SJCRH30 (cell line): ENCODE data around the gene CYP26A1. TPM values are rescaled to one million over a fixed set of nuclear protein-coding genes. Genes with fewer than 3 reads are reported as not detected.
A peak's percentile ranks its signal among the peaks of the same experiment; 100 is the strongest.

ENCODE experiments used
- DNase-seq, 2 experiments: peaks; one replicate each; pipeline ENCODE4 v3.0.0-alpha.2; 2015 to 2020
- H3K27ac ChIP-seq: fragments of 250-450 bp; sonication (Bioruptor Pico); 2 replicates; pipeline ENCODE4 v1.5.1; 2020; ENCODE audit warnings: mild to moderate bottlenecking, moderate library complexity
- H3K27me3 ChIP-seq: fragments of 250-450 bp; sonication (Bioruptor Pico); 2 replicates; pipeline ENCODE4 v1.5.1; 2020; ENCODE audit warnings: mild to moderate bottlenecking, moderate library complexity
- H3K36me3 ChIP-seq: fragments of 250-450 bp; sonication (Bioruptor Pico); 2 replicates; pipeline ENCODE4 v1.5.1; 2020; ENCODE audit warnings: mild to moderate bottlenecking, moderate library complexity
- H3K4me1 ChIP-seq: fragments of 250-450 bp; sonication (Bioruptor Pico); 2 replicates; pipeline ENCODE4 v1.5.1; 2020; ENCODE audit warnings: mild to moderate bottlenecking, moderate library complexity
- H3K4me3 ChIP-seq: fragments of 250-450 bp; sonication (Bioruptor Pico); 2 replicates; pipeline ENCODE4 v1.5.1; 2020; ENCODE audit warnings: mild to moderate bottlenecking, moderate library complexity
- H3K9me3 ChIP-seq: fragments of 250-450 bp; sonication (Bioruptor Pico); replicated peaks from 2 replicates; pipeline ENCODE4 v1.5.1; 2020; ENCODE audit warnings: mild to moderate bottlenecking, moderate library complexity
- total RNA-seq: library from RNA; depleted of rRNA; stranded (reverse); fragments of >200 nt; shearing (Covaris generic); gene quantifications from 2 replicates; pipeline ENCODE4 v1.2.3, GENCODE V29; 2014

The CYP26A1 gene
- total RNA-seq, 1 experiment from 2014 or later: not detected

DNA sequence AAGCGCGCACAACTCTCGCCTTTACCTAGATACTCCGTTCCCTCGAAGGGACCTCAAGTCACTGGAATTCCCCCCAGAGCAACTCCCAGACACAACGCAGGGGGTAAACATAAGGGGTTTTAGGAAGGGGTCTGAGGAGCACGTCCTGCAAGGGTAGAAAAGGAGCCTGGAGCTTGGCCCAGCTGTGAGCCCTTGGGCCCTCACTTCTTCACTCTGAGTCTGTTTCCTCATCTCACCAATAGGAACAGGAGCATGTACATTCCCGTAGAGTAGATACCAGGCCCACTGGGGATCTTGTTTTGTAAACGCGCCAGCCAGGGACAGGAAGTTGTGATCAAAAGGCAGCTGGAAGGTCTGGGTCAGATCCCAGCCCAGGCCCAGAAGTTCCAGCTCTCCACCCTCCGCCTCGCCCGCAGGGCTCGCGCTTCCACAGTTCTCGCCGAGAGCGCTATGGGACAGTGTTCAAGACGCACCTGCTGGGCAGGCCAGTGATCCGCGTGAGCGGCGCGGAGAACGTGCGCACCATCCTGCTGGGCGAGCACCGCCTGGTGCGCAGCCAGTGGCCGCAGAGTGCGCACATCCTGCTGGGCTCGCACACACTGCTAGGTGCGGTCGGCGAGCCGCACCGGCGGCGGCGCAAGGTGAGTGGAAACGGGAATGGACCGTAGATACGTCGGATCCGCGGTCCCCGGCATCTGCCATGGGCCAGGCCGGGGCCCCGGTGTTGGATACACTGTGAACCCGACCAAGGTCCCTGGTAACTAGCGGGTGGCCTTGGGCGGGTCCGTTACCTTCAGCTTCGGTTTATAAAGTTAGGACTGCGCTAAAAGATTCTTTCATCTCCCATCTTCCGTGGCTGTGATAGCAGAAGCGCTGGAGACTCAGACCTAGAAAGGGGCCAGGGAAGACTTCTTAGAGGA, 11.8 kb upstream of the CYP26A1 start:
- Histone ChIP-seq H3K4me1 (peaks cover 3% of the 10 kb centered on the region; the same call in 1 of the 2 replicates), H3K36me3 (no peaks in the 10 kb centered on the region), H3K27ac (no peak overlapping the region), H3K4me3 (no peak overlapping the region), H3K9me3 (no peaks in the 10 kb centered on the region), H3K27me3 (no peaks in the 10 kb centered on the region)
- DNase-seq: no peak

DNA sequence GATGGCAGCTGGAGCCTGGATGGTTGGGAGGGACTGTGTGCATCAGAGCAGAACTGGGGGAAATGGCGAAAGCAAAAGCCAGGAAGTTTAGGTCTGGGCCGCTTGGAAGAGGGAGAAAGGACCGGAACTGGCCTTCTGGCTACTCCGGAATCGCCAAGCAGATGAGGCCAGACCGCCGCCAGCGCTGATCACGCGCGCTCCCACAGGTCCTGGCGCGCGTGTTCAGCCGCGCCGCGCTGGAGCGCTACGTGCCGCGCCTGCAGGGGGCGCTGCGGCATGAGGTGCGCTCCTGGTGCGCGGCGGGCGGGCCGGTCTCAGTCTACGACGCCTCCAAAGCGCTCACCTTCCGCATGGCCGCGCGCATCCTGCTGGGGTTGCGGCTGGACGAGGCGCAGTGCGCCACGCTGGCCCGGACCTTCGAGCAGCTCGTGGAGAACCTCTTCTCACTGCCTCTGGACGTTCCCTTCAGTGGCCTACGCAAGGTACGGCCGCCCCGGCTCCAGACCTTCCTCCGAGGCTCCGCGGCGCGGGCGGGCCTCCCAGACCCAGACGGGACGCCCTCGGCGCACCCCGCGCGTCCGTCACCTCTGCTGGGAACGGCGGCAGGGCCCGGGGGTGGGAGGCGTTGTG, 11.1 kb upstream of the CYP26A1 start:
- Histone ChIP-seq H3K27ac (no peak overlapping the region), H3K4me3 (no peak overlapping the region), H3K36me3 (no peaks in the 10 kb centered on the region), H3K27me3 (no peaks in the 10 kb centered on the region), H3K9me3 (no peaks in the 10 kb centered on the region), H3K4me1 (peaks cover 3% of the 10 kb centered on the region; the same call in 1 of the 2 replicates)
- no peak for DNase-seq

DNA sequence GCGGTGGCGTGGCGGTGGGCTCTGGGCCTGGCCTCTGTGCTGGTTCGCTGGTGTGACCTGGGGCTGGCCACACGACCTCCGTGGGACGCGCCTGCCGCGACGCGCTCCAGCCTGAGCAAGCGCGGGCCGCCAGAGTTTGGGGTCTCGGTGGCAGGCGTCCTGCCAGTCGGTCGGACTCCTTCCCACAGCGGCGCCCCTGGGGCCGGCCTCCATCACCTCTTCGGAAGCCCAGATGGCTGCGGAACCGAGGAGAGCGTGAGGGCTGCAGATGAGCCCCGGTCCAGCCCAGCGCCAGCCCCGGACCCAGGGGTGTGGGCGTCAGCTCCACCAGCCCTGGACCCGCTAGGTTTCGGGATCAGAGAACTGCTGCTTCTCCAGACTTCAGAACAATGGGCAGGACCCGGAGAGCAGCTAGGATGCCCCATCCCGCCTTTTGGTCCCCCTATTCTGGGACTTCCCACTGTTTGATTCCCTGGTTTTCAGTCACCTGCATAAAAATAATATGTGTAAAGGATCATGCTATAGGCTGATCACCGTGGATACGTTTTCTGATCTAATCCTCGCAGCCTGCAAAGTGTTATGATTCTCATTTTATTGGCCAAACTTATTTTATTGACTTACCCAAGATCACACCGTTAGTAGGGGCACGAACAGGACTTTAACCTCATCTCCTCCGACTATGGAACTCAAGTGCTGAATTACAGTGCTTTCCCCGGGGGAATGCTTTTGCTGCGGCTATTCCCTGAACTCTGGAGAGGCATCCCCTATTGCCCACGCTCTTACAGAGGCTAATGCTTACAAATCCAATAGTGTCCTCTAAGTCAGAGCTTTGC, 10.3 kb upstream of the CYP26A1 start:
- H3K27ac ChIP-seq: no peak overlapping the region
- H3K4me3 ChIP-seq: no peak overlapping the region
- no peaks in the 10 kb centered on the region for H3K36me3 ChIP-seq
- H3K27me3 ChIP-seq: no peaks in the 10 kb centered on the region
- no peaks in the 10 kb centered on the region for H3K9me3 ChIP-seq
- DNase-seq: no peak
- H3K4me1 ChIP-seq: peaks cover 3% of the 10 kb centered on the region; the same call in 1 of the 2 replicates

DNA sequence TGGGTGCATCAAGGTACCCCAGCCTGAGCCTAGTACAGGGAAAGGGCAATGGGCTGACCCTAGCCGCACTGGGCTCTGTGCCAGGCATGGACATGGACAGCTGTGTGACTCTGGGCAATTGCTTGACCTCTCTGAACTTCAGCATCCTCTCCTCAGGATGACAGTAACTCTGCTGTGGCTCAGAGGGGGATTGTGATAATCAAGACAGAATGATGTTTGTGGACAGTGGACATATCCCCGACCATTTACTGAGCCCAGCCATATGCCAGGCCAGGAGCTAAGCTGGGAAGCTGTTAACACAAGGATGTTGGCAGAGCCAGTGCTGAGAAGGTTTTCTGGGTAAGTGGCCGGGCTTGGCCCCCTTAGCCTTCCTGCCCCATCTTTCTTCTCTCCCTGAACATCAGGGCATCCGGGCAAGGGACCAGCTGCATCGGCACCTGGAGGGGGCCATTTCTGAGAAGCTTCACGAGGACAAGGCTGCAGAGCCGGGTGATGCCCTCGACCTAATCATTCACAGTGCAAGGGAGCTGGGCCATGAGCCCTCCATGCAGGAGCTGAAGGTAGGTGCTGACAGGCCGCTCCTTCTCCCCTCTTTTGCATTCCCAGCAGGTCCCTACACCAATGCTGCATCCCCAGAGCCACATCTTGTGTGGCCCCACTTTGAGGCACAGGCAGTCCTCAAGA, 9.6 kb upstream of the CYP26A1 start:
- peaks cover 2% of the 10 kb centered on the region; the same call in 1 of the 2 replicates for H3K4me1 ChIP-seq
- H3K27me3 ChIP-seq: no peaks in the 10 kb centered on the region
- H3K27ac ChIP-seq: no peak overlapping the region
- no peak for DNase-seq
- H3K36me3 ChIP-seq: no peaks in the 10 kb centered on the region
- H3K9me3 ChIP-seq: no peaks in the 10 kb centered on the region
- H3K4me3 ChIP-seq: no peak overlapping the region

- Histone ChIP-seq H3K9me3 (no peaks in the 10 kb centered on the region), H3K27ac (no peak overlapping the region), H3K36me3 (no peaks in the 10 kb centered on the region), H3K4me1 (no peaks in the 10 kb centered on the region), H3K4me3 (no peak overlapping the region), H3K27me3 (no peaks in the 10 kb centered on the region)
- no peak for DNase-seq
Measured at GRCh38 chr10:93064874-93065660, 8.6 kb upstream of the CYP26A1 start.

- no peaks in the 10 kb centered on the region for H3K4me1 ChIP-seq
- H3K4me3 ChIP-seq: no peak overlapping the region
- H3K27ac ChIP-seq: no peak overlapping the region
- no peaks in the 10 kb centered on the region for H3K27me3 ChIP-seq
- no peak for DNase-seq
- H3K9me3 ChIP-seq: no peaks in the 10 kb centered on the region
- no peaks in the 10 kb centered on the region for H3K36me3 ChIP-seq
Measured at GRCh38 chr10:93065675-93066543, 7.8 kb upstream of the CYP26A1 start.

- Histone ChIP-seq H3K27me3 (no peaks in the 10 kb centered on the region), H3K9me3 (no peaks in the 10 kb centered on the region), H3K36me3 (no peaks in the 10 kb centered on the region), H3K27ac (no peak overlapping the region), H3K4me3 (no peak overlapping the region), H3K4me1 (no peaks in the 10 kb centered on the region)
- no peak for DNase-seq
Measured at GRCh38 chr10:93066544-93066913, 7.2 kb upstream of the CYP26A1 start.

GRCh38 chr10:93067443-93068365, 6.0 kb upstream of the CYP26A1 start:
- Histone ChIP-seq H3K9me3 (no peaks in the 10 kb centered on the region), H3K27me3 (no peaks in the 10 kb centered on the region), H3K36me3 (no peaks in the 10 kb centered on the region), H3K4me3 (peak overlapping the region; percentile 31), H3K27ac (no peak overlapping the region), H3K4me1 (no peaks in the 10 kb centered on the region)
- no peak for DNase-seq

DNA sequence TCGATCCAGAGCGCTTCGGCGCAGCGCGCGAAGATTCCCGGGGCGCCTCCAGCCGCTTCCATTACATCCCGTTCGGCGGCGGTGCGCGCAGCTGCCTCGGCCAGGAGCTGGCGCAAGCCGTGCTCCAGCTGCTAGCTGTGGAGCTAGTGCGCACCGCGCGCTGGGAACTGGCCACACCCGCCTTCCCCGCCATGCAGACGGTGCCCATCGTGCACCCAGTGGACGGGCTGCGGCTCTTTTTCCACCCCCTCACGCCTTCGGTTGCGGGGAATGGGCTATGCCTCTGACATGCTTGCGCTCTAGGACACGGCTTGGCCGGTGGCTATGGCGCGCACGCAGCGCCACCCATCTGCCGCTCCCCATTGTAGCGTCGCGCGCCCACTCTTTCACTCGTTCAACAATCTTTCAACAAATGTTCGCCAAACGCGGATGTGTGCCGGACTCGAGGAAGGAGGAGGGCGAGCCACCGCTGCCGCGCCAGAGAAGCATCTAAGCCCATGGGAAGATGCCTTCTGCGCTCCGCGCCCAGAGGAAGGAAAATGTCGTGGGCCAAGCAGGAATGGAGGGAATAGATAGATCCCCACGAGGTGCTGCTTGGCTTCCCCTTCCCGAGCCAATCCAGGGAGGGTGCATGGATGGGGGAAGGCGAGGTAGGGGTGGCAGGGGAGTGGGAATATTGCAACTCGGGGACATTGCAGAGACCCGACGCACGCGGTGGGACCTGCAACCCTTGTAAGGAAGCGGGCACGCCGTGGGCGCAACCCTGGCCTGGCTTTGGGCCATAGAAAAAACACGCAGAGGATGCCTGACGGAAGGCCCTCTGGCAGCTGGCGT, 5.1 kb upstream of the CYP26A1 start:
- no peaks in the 10 kb centered on the region for H3K4me1 ChIP-seq
- DNase-seq: peak in 1 of 2 experiments; percentile 21
- H3K4me3 ChIP-seq: peak overlapping the region; percentile 31
- H3K27me3 ChIP-seq: no peaks in the 10 kb centered on the region
- no peaks in the 10 kb centered on the region for H3K36me3 ChIP-seq
- H3K27ac ChIP-seq: no peak overlapping the region
- no peaks in the 10 kb centered on the region for H3K9me3 ChIP-seq

DNA sequence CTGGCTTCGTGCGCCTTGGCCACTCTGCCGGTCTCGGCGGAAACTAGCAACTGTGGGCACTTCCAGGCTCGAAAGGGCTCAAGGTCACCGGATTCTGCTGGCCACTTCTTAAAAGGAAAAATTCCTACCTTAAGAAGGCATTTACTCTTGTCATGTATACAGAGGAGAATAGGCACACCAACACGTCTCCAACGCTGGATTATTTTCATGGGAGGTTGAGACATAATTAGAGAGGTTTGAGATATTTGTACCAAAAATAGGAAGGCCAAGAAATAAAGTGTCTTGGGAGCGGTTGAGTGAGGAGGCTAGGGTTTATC, 4.5 kb upstream of the CYP26A1 start:
- Histone ChIP-seq H3K27me3 (no peaks in the 10 kb centered on the region), H3K4me1 (no peaks in the 10 kb centered on the region), H3K36me3 (no peaks in the 10 kb centered on the region), H3K9me3 (no peaks in the 10 kb centered on the region), H3K27ac (no peak overlapping the region), H3K4me3 (no peak overlapping the region)
- DNase-seq: no peak

- no peak overlapping the region for H3K4me3 ChIP-seq
- H3K9me3 ChIP-seq: no peaks in the 10 kb centered on the region
- H3K4me1 ChIP-seq: no peaks in the 10 kb centered on the region
- DNase-seq: no peak
- no peaks in the 10 kb centered on the region for H3K36me3 ChIP-seq
- no peak overlapping the region for H3K27ac ChIP-seq
- no peaks in the 10 kb centered on the region for H3K27me3 ChIP-seq
Measured at GRCh38 chr10:93070378-93071176, 3.1 kb upstream of the CYP26A1 start.
